HG03457 (cell line): ENCODE measurements around the gene GPATCH2.

ENCODE experiments used
- ATAC-seq: cut with Tn5 transposase; IDR thresholded peaks from one replicate; pipeline ENCODE4 v1.9.1; 2021; ENCODE audit warnings: moderate number of reproducible peaks; ENCODE audit not compliant: unreplicated experiment

The GPATCH2 gene

DNA sequence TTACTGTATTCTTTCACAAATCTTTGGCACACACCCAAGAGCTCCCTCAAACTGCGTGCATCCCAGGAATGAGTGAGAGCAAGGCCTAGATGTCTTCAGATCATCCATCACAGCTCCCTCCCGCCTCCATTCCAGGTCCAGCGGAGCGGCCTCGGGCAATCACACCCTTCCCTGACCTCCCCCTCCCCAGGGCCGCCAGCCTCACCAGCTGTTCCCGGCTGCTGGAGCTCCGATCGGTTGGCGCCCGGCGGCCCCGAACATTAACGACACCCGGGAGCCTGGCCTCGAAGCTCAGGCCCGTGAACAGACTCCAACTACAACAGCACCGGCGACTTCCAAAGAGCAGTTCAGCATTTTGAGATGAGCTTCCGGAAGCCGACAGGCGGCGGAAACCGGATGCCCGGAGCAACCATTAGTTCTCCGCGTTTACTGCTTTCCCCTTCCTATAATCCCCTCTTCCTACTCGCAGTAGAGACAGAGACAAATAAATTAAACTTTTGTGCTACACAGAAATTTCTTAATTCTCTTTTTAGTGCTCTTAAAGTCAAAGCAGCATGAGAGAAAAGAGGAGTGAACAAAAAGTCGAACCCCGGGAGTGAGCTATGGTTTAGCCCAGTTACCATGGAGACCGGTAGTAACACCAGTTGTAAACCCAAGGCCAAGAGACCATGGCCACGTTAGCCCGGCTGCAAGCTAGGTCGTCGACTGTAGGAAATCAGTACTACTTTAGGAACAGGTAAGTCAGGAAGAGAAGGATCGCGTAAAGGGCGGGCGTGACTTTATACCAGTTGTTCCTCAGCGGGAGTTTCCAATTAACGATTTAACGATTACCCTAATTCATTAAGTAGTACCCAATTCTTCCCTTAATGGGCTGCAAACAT is at the start of gene GPATCH2, which contains the start of gene SPATA17:
TSS of gene GPATCH2 (minus strand) at position 380 of the 881 bp plus-strand sequence. CDS start at position 261, 119 bp downstream.
TSS of gene SPATA17 (plus strand) at position 634 of the 881 bp plus-strand sequence. CDS start at position 669, 35 bp downstream.
- peak; percentile 98 for ATAC-seq

GRCh38 chr1:217674028-217674729 is 43.3 kb upstream of the GPATCH2 start:
- ATAC-seq = no peak

DNA sequence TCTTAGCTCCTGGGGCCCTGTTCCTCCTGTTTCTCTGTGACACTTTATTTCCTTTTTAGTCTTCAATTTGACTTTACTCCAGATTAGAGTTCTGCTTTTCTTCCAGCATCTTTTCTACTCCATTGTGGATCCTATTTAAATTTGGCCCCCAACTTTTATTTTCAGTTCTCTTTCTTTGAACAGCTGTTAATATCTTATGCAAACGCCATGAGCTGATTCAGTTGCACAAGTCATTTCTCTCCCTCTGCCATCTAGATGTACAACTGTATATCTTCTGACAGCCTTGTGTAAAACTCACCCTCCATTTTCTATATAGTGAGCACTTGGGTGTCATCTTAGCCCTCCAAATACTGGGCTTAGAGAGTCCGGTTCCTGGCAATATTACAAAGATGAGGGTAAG is 42.5 kb upstream of the GPATCH2 start:
- no peak for ATAC-seq

GRCh38 chr1:217668351-217668940 is 37.6 kb upstream of the GPATCH2 start:
- ATAC-seq = no peak

GRCh38 chr1:217661407-217661806 is 30.5 kb upstream of the GPATCH2 start:
- ATAC-seq = no peak

- ATAC-seq = no peak
Observed at GRCh38 chr1:217660353-217661062, 29.6 kb upstream of the GPATCH2 start.

DNA sequence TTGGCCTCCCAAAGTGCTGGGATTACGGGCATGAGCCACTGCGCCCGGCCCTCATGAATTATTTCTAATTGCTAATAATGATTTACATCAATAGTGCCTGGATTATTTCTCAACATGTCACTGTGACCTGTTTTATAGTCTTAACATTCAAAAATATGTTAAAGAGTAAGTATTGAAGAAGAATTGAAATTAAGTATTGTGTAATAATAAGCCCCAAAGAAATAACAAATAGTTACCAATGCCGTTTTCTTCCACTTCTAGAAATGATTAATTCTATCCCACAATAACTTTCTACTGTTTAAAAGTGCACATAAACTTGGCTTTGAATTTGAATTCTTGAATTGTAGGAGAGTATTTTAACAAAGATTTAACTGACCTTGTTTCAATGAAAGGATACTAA is 19.8 kb upstream of the GPATCH2 start:
- ATAC-seq = no peak

- no peak for ATAC-seq
Observed at GRCh38 chr1:217647791-217648190, 16.9 kb upstream of the GPATCH2 start.

DNA sequence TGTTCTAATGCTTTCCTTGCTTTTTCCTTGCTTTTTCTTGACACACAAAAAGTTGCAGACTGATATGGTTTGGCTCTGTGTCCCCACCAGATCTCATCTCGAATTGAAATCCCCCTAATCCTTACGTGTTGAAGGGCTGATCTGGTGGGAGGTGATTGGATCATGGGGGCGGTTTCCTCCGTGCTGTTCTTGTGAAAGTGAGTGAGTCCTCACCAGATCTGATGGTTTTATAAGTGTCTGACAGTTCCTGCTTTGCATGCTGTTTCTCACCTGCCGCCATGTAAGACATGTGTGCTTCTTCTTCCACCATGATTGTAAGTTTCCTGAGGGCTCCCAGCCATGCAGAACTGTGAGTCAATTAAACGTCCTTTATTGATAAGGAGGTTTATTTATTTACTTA is 11.6 kb upstream of the GPATCH2 start:
- no peak for ATAC-seq

GRCh38 chr1:217627431-217627830 is 3.5 kb downstream of the GPATCH2 start:
- ATAC-seq = no peak

- ATAC-seq = no peak
Observed at GRCh38 chr1:217626321-217626720, 4.6 kb downstream of the GPATCH2 start.

DNA sequence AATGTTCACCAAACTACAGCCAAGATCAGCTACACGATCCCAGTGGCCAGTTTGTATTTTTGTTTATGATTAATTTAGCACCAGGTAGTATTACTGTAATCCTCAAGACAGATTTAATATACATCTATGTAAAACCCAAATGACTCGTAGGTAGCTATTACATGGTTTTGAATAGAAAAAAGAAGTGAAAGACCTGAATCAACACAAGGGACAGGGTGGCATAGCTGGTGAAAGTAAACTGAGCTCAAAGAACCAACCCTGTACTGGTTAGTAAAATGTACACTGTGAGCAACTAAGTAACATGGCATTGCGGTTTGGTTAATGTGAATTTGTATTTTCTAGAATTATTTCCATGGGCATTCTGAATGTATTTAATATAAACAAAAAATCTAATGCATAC is 8.8 kb downstream of the GPATCH2 start:
- peak; percentile 27 for ATAC-seq

- ATAC-seq = peak; percentile 98
Observed at GRCh38 chr1:217620814-217621213, 10.1 kb downstream of the GPATCH2 start.

DNA sequence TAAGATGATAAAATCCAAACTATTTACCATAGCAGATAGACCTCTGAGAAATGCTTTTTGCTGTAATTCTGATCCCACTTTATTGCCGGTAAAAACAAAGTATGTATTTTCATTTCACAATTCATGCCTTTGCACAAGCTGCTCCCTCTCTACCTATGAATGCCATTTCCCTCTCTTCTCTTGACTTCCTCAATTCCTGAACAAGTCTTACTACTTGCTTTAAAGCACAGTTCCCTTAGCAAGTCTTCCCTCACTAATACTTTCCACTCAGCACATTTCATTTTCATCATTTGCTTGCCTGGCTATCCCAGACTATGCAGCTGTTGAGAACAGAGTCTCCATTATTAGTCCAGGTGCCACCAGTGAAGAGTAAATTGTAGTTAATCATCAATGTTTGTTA is 13.8 kb downstream of the GPATCH2 start:
- no peak for ATAC-seq

DNA sequence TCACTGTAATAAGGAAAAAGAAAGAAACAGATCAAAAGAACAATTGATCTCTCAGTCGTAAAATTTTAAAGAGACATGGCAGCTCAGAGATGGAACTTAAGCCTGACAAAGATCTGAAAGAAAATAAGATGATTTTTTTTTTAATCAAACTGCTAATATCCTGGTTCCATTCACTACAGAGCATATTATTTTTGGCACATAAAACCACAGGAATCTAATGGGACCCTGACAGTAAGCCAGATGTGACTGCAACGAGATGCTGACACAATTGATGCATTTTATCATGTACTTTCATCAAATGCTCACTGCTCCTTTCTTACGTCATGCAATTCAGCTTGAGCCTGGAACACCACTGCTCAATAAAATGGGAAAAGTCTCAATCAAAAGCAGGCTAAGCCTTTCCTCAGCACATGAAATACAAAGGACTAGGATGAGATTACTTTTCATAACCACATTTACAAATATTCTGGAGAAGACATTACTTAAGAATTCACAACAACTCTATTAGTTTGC is 16.6 kb downstream of the GPATCH2 start:
- ATAC-seq = no peak

GRCh38 chr1:217605390-217605789 is 25.5 kb downstream of the GPATCH2 start:
- no peak for ATAC-seq

- no peak for ATAC-seq
Observed at GRCh38 chr1:217602380-217602779, 28.5 kb downstream of the GPATCH2 start.

DNA sequence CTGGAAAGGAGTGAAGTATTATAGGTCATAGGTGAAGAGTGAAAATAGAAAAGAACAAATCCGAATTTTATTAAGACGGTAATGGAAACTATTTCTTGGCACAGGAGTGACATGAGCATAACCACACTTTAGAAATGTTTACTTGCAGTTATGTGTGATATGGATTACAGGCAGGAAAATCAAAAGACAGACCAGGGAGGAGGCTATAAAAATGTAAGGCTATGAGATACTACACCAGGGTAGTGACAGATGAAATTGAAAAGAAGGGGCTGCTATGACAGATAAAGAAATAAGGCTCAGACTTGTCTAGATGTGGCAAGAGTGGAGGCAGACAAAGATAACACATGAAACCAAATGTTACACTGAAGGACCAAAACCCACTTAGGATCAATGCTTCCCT is 31.7 kb downstream of the GPATCH2 start:
- no peak for ATAC-seq

GRCh38 chr1:217590598-217590997 is 40.3 kb downstream of the GPATCH2 start:
- no peak for ATAC-seq

DNA sequence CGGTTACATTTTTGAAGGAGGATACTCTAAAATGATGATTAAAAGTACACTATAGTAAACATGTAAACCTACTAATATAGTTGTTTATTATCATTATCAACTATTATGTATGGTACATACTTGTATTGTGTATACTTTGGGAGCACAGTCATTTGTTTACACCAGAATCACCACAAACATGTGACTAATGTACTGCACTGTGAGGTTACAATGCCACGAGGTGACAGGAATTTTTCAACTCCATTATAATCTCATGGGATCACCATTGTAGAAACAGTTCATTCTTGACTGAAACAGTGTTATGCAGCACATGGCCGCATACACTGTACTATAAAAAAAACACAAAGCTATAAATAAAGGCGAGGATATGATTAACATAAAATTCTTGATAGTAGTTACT is 44.3 kb downstream of the GPATCH2 start:
- no peak for ATAC-seq

DNA sequence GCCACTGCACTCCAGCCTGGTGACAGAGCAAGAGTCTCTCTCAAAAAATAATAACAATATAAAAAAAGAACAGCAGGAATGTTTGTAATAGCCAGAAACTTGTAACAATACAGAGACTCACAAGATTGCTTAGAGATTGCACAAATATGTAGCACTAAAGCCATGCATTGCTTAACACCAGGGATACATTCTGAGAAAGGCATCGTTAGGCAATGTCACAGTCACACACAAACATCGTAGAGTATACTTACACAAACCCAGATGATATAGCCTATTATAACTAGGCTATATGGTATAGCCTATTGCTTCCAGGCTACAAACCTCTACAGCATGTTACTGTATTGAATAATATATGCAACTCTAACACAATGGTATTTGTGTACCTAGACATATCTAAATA is 45.3 kb downstream of the GPATCH2 start:
- no peak for ATAC-seq
